H1 (cell line): ENCODE data around the gene PCDHAC2. TPM values are rescaled to one million over a fixed set of nuclear protein-coding genes. Genes with fewer than 3 reads are reported as not detected.
A peak's percentile ranks its signal among the peaks of the same experiment; 100 is the strongest.

Experiments used
- CTCF ChIA-PET: fragments of 300-600 bp; sonication (Branson Sonifier 250); formaldehyde crosslinking; loops from one replicate; lab custom pipeline; 2021; ENCODE audit not compliant: partially characterized antibody; lab: Charles Lee
- POLR2A ChIA-PET: fragments of 300-600 bp; sonication (Branson Sonifier 250); formaldehyde crosslinking; loops from one replicate; lab custom pipeline; 2021; ENCODE audit warnings: inconsistent platforms; ENCODE audit not compliant: partially characterized antibody; lab: Charles Lee
- DNase-seq, 2 experiments: peaks; one replicate each; pipeline versions ENCODE4 v3.0.0 to v3.0.0-alpha.2; 2010 to 2022; ENCODE audit warnings: low spot score in 2 of 2, low read depth in 1 of 2, mixed read lengths in 1 of 2
- FAIRE-seq: peaks from 2 replicates; lab custom pipeline; 2011; peaks lifted over from hg19 to GRCh38; lab: Jason Lieb, UNC
- H2AFZ ChIP-seq: 2 replicates; pipeline ENCODE4 v1.8.1; 2012; ENCODE audit warnings: low read length, inconsistent platforms
- H2AK5ac ChIP-seq: 2 replicates; pipeline ENCODE4 v1.6.1; 2013; ENCODE audit warnings: low read depth, low read length
- H2BK120ac ChIP-seq: replicated peaks from 2 replicates; pipeline ENCODE3; 2013; ENCODE audit warnings: low read depth, low read length, inconsistent platforms
- H2BK12ac ChIP-seq: 2 replicates; pipeline ENCODE4 v1.6.1; 2013; ENCODE audit warnings: low read depth, low read length
- H2BK15ac ChIP-seq: 2 replicates; pipeline ENCODE4 v1.6.1; 2013; ENCODE audit warnings: low read length
- H2BK20ac ChIP-seq: 2 replicates; pipeline ENCODE4 v1.6.1; 2013; ENCODE audit warnings: low read length
- H2BK5ac ChIP-seq: 2 replicates; pipeline ENCODE4 v1.6.1; 2013; ENCODE audit warnings: low read depth, low read length
- H3K14ac ChIP-seq: 2 replicates; pipeline ENCODE4 v1.6.1; 2013; ENCODE audit warnings: inconsistent platforms; ENCODE audit not compliant: insufficient read length
- H3K18ac ChIP-seq: 2 replicates; pipeline ENCODE4 v1.6.1; 2013; ENCODE audit warnings: low read length; ENCODE audit errors: extremely low read depth
- H3K23ac ChIP-seq: 2 replicates; pipeline ENCODE4 v1.6.1; 2013; ENCODE audit warnings: inconsistent platforms; ENCODE audit not compliant: insufficient read length
- H3K23me2 ChIP-seq: 2 replicates; pipeline ENCODE4 v1.6.1; 2013; ENCODE audit warnings: low read depth, low read length
- H3K27ac ChIP-seq: 2 replicates; pipeline ENCODE4 v1.6.1; 2011; ENCODE audit warnings: low read depth, low read length, inconsistent platforms
- H3K27me3 ChIP-seq, 4 experiments: replicated peaks in 1 of 4; 1 replicate in 1 of 4; 2 replicates in 3 of 4; pipeline versions ENCODE4 v1.6.1 to v1.8.1; 2011 to 2013; ENCODE audit warnings: low read length in 3 of 4, mild to moderate bottlenecking in 3 of 4, inconsistent platforms in 2 of 4, mixed read lengths in 2 of 4, moderate library complexity in 1 of 4; ENCODE audit not compliant: control insufficient read depth in 3 of 4, insufficient read depth in 3 of 4; ENCODE audit errors: extremely low read depth in 1 of 4
- H3K36me3 ChIP-seq, 4 experiments: 2 replicates each; pipeline versions ENCODE4 v1.6.1 to v1.8.1; 2011 to 2013; ENCODE audit warnings: mild to moderate bottlenecking in 4 of 4, low read length in 3 of 4, moderate library complexity in 2 of 4, control low read depth in 1 of 4, inconsistent platforms in 1 of 4; ENCODE audit not compliant: insufficient read depth in 4 of 4, control insufficient read depth in 2 of 4
- H3K4ac ChIP-seq: replicated peaks from 2 replicates; pipeline ENCODE3; 2013; ENCODE audit warnings: low read length, low read depth, mixed read lengths, inconsistent platforms; ENCODE audit not compliant: insufficient read length
- H3K4me1 ChIP-seq, 4 experiments: replicated peaks in 1 of 4; 1 replicate in 1 of 4; 2 replicates in 3 of 4; pipeline versions ENCODE4 v1.6.1 to v1.8.1; 2011 to 2013; ENCODE audit warnings: low read length in 3 of 4, inconsistent platforms in 2 of 4, mixed read lengths in 1 of 4; ENCODE audit not compliant: insufficient read depth in 4 of 4, control insufficient read depth in 3 of 4
- H3K4me2 ChIP-seq, 2 experiments: 2 replicates each; pipeline versions ENCODE4 v1.6.1 to v1.8.1; 2011 to 2013; ENCODE audit warnings: low read depth in 2 of 2, low read length in 2 of 2, control low read depth in 1 of 2, inconsistent platforms in 1 of 2, mild to moderate bottlenecking in 1 of 2; ENCODE audit not compliant: insufficient read depth in 1 of 2
- H3K4me3 ChIP-seq, 4 experiments: fragments of 200-600, 300-600 bp in 1 of 4; sonication (generic), shearing (Covaris generic), sonication (Bioruptor Twin) in 1 of 4; 2 replicates each; pipeline versions ENCODE4 v1.5.1 to v1.8.1; 2011 to 2016; ENCODE audit warnings: low read length in 4 of 4, low read depth in 3 of 4, control low read depth in 2 of 4, inconsistent platforms in 2 of 4, mild to moderate bottlenecking in 2 of 4, mixed read lengths in 1 of 4, moderate library complexity in 1 of 4; ENCODE audit not compliant: insufficient read depth in 2 of 4; ENCODE audit errors: extremely low read depth in 1 of 4
- H3K56ac ChIP-seq: replicated peaks from 2 replicates; pipeline ENCODE3; 2013; ENCODE audit warnings: low read depth, mild to moderate bottlenecking, mixed read lengths, low read length, inconsistent platforms; ENCODE audit not compliant: insufficient read length
- H3K79me1 ChIP-seq: 2 replicates; pipeline ENCODE4 v1.6.1; 2013; ENCODE audit warnings: low read depth, low read length, control low read depth
- H3K79me2 ChIP-seq, 2 experiments: 2 replicates each; pipeline versions ENCODE4 v1.6.1 to v1.8.1; 2012 to 2013; ENCODE audit warnings: low read length in 2 of 2, mild to moderate bottlenecking in 2 of 2, inconsistent platforms in 1 of 2; ENCODE audit not compliant: insufficient read depth in 2 of 2, control insufficient read depth in 1 of 2
- H3K9ac ChIP-seq, 4 experiments: replicated peaks in 1 of 4; 1 replicate in 1 of 4; 2 replicates in 3 of 4; pipeline versions ENCODE4 v1.6.1 to v1.8.1; 2011 to 2013; ENCODE audit warnings: low read depth in 3 of 4, low read length in 3 of 4, control low read depth in 2 of 4, mild to moderate bottlenecking in 2 of 4, moderate library complexity in 2 of 4, inconsistent platforms in 1 of 4; ENCODE audit errors: extremely low read depth in 1 of 4
- H3K9me3 ChIP-seq, 2 experiments: 2 replicates each; pipeline versions ENCODE4 v1.6.1 to v1.8.1; 2012 to 2013; ENCODE audit warnings: mild to moderate bottlenecking in 2 of 2, moderate library complexity in 2 of 2, control low read depth in 1 of 2, inconsistent platforms in 1 of 2, low read depth in 1 of 2, low read length in 1 of 2, mixed read lengths in 1 of 2; ENCODE audit not compliant: insufficient read depth in 2 of 2
- H4K20me1 ChIP-seq, 2 experiments: replicated peaks in 1 of 2; 2 replicates each; pipeline versions ENCODE3 to v1.8.1; 2011 to 2013; ENCODE audit warnings: inconsistent platforms in 2 of 2, low read length in 2 of 2, mild to moderate bottlenecking in 1 of 2; ENCODE audit not compliant: insufficient read depth in 2 of 2, control insufficient read depth in 1 of 2
- H4K5ac ChIP-seq: 2 replicates; pipeline ENCODE4 v1.6.1; 2013; ENCODE audit warnings: low read length, low read depth, mixed read lengths, inconsistent platforms; ENCODE audit not compliant: insufficient read length
- H4K8ac ChIP-seq: 2 replicates; pipeline ENCODE4 v1.8.0; 2013; ENCODE audit warnings: mild to moderate bottlenecking, moderate library complexity, low read length, inconsistent platforms; ENCODE audit not compliant: insufficient read depth; ENCODE audit errors: extremely low read depth
- H4K91ac ChIP-seq: replicated peaks from 2 replicates; pipeline ENCODE3; 2013; ENCODE audit warnings: low read length, mixed read lengths, inconsistent platforms; ENCODE audit not compliant: insufficient read length
- ASH2L ChIP-seq: fragments of 200-600, 300-600 bp; sonication (generic); IDR thresholded peaks from one replicate; pipeline ENCODE4 v1.7.1; 2017; ENCODE audit warnings: low read length
- JUN ChIP-seq: IDR thresholded peaks from 2 replicates; pipeline ENCODE4 v1.6.1; 2011; ENCODE audit warnings: low read depth, mild to moderate bottlenecking, improper control_type of control experiment, low read length
- KDM1A ChIP-seq: fragments of 200-600, 300-600 bp; sonication (generic); IDR thresholded peaks from 2 replicates; pipeline ENCODE4 v1.7.1; 2016; ENCODE audit warnings: mild to moderate bottlenecking, low read length, borderline replicate concordance
- PHF8 ChIP-seq: fragments of 200-600 bp; sonication (generic); conservative IDR thresholded peaks from 2 replicates; pipeline ENCODE4 v1.7.1; 2012; ENCODE audit warnings: low read depth, mild to moderate bottlenecking, inconsistent platforms, low read length, moderate library complexity
- RXRA ChIP-seq: IDR thresholded peaks from 2 replicates; pipeline ENCODE4 v1.6.1; 2011; ENCODE audit warnings: low read depth, mild to moderate bottlenecking, low read length, moderate library complexity; ENCODE audit not compliant: insufficient read depth
- SIN3A ChIP-seq, 2 experiments: IDR thresholded peaks in 1 of 2; conservative IDR thresholded peaks in 1 of 2; 2 replicates each; pipeline ENCODE4 v1.6.1; 2011 to 2012; ENCODE audit warnings: low read length in 2 of 2, improper control_type of control experiment in 1 of 2, low read depth in 1 of 2, mild to moderate bottlenecking in 1 of 2
- SIRT6 ChIP-seq: IDR thresholded peaks from one replicate; pipeline ENCODE4 v1.7.1; 2012; ENCODE audit warnings: low read length, inconsistent platforms
- SP1 ChIP-seq: IDR thresholded peaks from 2 replicates; pipeline ENCODE4 v1.6.1; 2011; ENCODE audit warnings: low read depth, low read length
- TBP ChIP-seq: IDR thresholded peaks from 2 replicates; pipeline ENCODE4 v1.6.1; 2011; ENCODE audit warnings: low read depth, low read length, improper control_type of control experiment
- USF2 ChIP-seq: IDR thresholded peaks from 2 replicates; pipeline ENCODE4 v1.6.1; 2011; ENCODE audit warnings: low read length, improper control_type of control experiment
- WGBS, 2 experiments: shearing (Covaris generic) in 1 of 2; methylation state at CpG; one replicate each; pipeline versions ENCODE4 v1.1.6 to v1.1.7; 2013 to 2015; ENCODE audit warnings: low lambda C conversion rate in 2 of 2, mixed read lengths in 2 of 2, inconsistent platforms in 1 of 2, low coverage in 1 of 2, missing lambda C conversion rate in 1 of 2; ENCODE audit not compliant: insufficient replicate concordance in 2 of 2, insufficient coverage in 1 of 2, insufficient read length in 1 of 2; ENCODE audit errors: extremely low coverage in 1 of 2, missing lambda C conversion rate in 1 of 2; 5-methylcytosine and 5-hydroxymethylcytosine counted together
- polyA plus RNA-seq, 7 experiments: library from polyadenylated mRNA; depleted of rRNA in 3 of 7; stranded (reverse) in 5 of 7; unstranded in 2 of 7; fragments of >200 nt in 5 of 7; fragments of 200-250 nt in 2 of 7; gene quantifications; 1 replicate in 5 of 7; 2 replicates in 1 of 7; 4 replicates in 1 of 7; pipeline versions ENCODE4 v1.2.1 to v1.2.3, GENCODE V29; 2011 to 2013; ENCODE audit warnings: missing spikeins in 2 of 7, mixed read lengths in 2 of 7
- total RNA-seq: library from RNA; stranded (reverse); fragmentation: NEBNext Ultra II Directional; extraction: Animal tissue kit (Norgen Biotek cat#: 25700); gene quantifications from 2 replicates; pipeline ENCODE4 v1.2.1, GENCODE V29; 2021

PCDHAC2 gene
- total and polyA plus RNA-seq, 2 of the 8 experiments (the other 6 are each of a cell fraction or from before 2014, with no cell fraction given) = 3.7 to 5.0 TPM

GRCh38 chr5:141001844-141002604 lies 35.7 kb downstream of the PCDHAC2 start:
- WGBS, 2 experiments = 1% methylated on average over 19 of the region's 19 CpGs; no CpG with 5 or more reads in 1 of the 2 experiments
- Histone ChIP-seq H3K56ac (peak overlapping the region; percentile 81), H3K14ac (no peak overlapping the region), H3K79me1 (no peaks in the 10 kb centered on the region), H2BK20ac (0 out of 2 replicates have a peak overlapping the region, but pooled peaks have one; percentile 92), H3K4me1 (peaks cover 8 to 39% (median 31%) of the 10 kb centered on the region in 4 experiments; a peak in 6 of 7 replicates), H3K4ac (peak overlapping the region; percentile 32), H3K4me2 (peak overlapping the region; percentile 95 to 98), H2BK12ac (peak overlapping the region; percentile 100), H4K8ac (peak overlapping the region; percentile 87; the same call in 1 of the 2 replicates), H3K27ac (peak overlapping the region; percentile 88), H2BK15ac (no peak overlapping the region), H2AK5ac (peak overlapping the region; percentile 99; the same call in 1 of the 2 replicates), H3K4me3 (peak overlapping the region; percentile 35 to 65 (median 57); a peak in 7 of 8 replicates), H3K27me3 (no peaks in the 10 kb centered on the region), H2BK120ac (peak overlapping the region; percentile 83), H2BK5ac (peak overlapping the region; percentile 95), H2AFZ (no peak overlapping the region), H4K20me1 (no peaks in the 10 kb centered on the region), H3K18ac (peak overlapping the region; percentile 80), H4K91ac (peak overlapping the region; percentile 95), H3K9me3 (no peaks in the 10 kb centered on the region; a peak in 1 of 4 replicates), H3K23me2 (peaks cover 11% of the 10 kb centered on the region; the same call in 1 of the 2 replicates), H3K79me2 (no peaks in the 10 kb centered on the region), H3K36me3 (no peaks in the 10 kb centered on the region), H4K5ac (peak overlapping the region; percentile 25), H3K23ac (no peak overlapping the region), H3K9ac (peak overlapping the region; percentile 35 to 86 (median 70))
- ChIA-PET POLR2A (interaction anchor here (0.7 to 8.3 kb wide), 17 partner anchors 9 to 133 kb away, joined by 3 to 155 read pairs (median 7); partner anchors contain the start of genes PCDHAC1 and PCDHAC2), CTCF (interaction anchor here (0.8 to 6.7 kb wide), 7 partner anchors 14 to 76 kb away, joined by 3 to 50 read pairs (median 6); partner anchors contain the start of genes PCDHAC1 and PCDHAC2)
- DNase-seq = peak; percentile 85 to 88
- FAIRE-seq = peak; percentile 99
- peak in 1 of 2 experiments; percentile 62; a peak in 1 of 4 replicates for TF ChIP-seq SIN3A (conservative IDR thresholded peaks at IDR 0.05 in 1 of 2, IDR thresholded peaks at IDR 0.05 in 1 of 2; ENCODE audit: low read depth in 1 of 2, low read length in 2 of 2)
- peak; percentile 96 for TF ChIP-seq SP1
- TF ChIP-seq TBP = peak; percentile 60
- TF ChIP-seq ASH2L = peak; percentile 96
- 0 out of 2 replicates have a peak, but pooled peaks have one; percentile 3 for TF ChIP-seq RXRA
- TF ChIP-seq JUN = no peak
- TF ChIP-seq KDM1A = no peak
- TF ChIP-seq PHF8 = 0 out of 2 replicates have a peak, but pooled peaks have one; percentile 22
- TF ChIP-seq USF2 = peak; percentile 62; the same call in 1 of the 2 replicates
- TF ChIP-seq SIRT6 = no peak
